ENCODE measurements around the gene DHX30.

DNA sequence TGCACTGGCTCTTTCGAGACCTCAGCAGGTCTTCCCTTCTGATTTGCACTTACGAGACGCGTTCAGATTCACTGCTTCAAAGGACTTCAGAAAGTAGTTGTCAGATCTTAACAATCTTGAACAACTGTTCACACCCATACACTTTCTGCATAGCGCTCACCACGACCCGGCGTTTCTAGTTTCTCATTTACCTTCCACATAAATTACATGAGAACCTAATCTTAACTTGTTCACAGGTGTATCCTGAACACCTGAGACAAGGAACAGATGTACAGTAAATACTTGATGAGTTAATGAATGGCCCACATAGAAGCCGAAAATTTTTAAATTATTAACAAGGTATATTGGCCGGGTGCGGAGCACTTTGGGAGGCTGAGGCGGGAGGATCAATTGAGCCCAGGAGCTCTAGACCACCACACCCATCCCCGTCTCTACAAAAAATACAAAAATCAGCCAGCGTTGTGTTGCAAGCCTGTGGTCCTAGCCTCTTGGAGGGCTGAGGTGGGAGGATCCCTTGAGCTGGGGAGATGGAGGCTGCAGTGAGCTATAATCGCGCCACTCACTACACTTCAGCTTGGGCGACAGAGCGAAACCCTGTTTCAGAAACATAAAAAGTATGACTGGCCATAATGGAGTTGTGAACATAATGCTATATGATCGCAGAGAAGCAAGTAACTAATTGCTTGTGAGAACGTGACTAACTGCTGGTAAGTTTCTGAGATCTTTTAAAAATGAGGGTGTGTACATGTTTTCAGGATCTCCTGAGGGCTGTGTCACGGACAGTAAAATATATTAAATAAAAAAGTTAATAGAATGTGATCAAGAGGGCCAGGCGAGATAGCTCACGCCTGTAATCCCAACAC, 20.3 kb upstream of the DHX30 start:
- TF ChIP-seq POLR2AphosphoS5 (IDR thresholded peaks at IDR 0.05) (no peak), POLR2A (IDR thresholded peaks at IDR 0.05) (no peak)
- TF ChIP-seq, protein P1, sequence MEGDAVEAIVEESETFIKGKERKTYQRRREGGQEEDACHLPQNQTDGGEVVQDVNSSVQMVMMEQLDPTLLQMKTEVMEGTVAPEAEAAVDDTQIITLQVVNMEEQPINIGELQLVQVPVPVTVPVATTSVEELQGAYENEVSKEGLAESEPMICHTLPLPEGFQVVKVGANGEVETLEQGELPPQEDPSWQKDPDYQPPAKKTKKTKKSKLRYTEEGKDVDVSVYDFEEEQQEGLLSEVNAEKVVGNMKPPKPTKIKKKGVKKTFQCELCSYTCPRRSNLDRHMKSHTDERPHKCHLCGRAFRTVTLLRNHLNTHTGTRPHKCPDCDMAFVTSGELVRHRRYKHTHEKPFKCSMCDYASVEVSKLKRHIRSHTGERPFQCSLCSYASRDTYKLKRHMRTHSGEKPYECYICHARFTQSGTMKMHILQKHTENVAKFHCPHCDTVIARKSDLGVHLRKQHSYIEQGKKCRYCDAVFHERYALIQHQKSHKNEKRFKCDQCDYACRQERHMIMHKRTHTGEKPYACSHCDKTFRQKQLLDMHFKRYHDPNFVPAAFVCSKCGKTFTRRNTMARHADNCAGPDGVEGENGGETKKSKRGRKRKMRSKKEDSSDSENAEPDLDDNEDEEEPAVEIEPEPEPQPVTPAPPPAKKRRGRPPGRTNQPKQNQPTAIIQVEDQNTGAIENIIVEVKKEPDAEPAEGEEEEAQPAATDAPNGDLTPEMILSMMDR (IDR thresholded peaks at IDR 0.05) = no peak
